HCT116 (cell line): ENCODE results near the gene SULT1B1.

Experiments used
- CTCF ChIP-seq, 3 experiments: fragments of 200-600 bp in 1 of 3; sonication (generic) in 1 of 3; IDR thresholded peaks in 2 of 3; conservative IDR thresholded peaks in 1 of 3; 2 replicates each; pipeline ENCODE4 v1.5.1; 2012 to 2017; ENCODE audit warnings: low read depth in 2 of 3, low read length in 2 of 3, antibody characterized with exemption in 1 of 3, borderline replicate concordance in 1 of 3, control low read depth in 1 of 3, mild to moderate bottlenecking in 1 of 3, mixed read lengths in 1 of 3, mixed run types in 1 of 3, moderate library complexity in 1 of 3; ENCODE audit not compliant: insufficient read depth in 1 of 3
- ELF1 ChIP-seq: IDR thresholded peaks from 2 replicates; pipeline ENCODE4 v1.6.1; 2012; ENCODE audit warnings: low read depth, borderline replicate concordance
- EZH2 ChIP-seq: fragments of 200-600 bp; sonication (generic); IDR thresholded peaks from 2 replicates; pipeline ENCODE4 v1.6.1; 2017; ENCODE audit warnings: antibody characterized with exemption, mixed run types
- FOSL1 ChIP-seq: IDR thresholded peaks from 2 replicates; pipeline ENCODE4 v1.6.1; 2012; ENCODE audit warnings: low read depth
- JUND ChIP-seq: IDR thresholded peaks from 2 replicates; pipeline ENCODE4 v1.6.1; 2012
- POLR2A ChIP-seq: IDR thresholded peaks from 2 replicates; pipeline ENCODE4 v1.7.0; 2011; ENCODE audit warnings: borderline replicate concordance; ENCODE audit not compliant: insufficient read depth, insufficient read length; ENCODE audit errors: extremely low read depth
- SRF ChIP-seq: IDR thresholded peaks from 2 replicates; pipeline ENCODE4 v1.6.1; 2012; ENCODE audit warnings: low read depth

GRCh38 chr4:69775321-69775867, 15.0 kb upstream of the SULT1B1 start:
- TF ChIP-seq ELF1, result no peak
- TF ChIP-seq SRF, result no peak
- TF ChIP-seq POLR2A, result no peak
- TF ChIP-seq EZH2, result no peak
- TF ChIP-seq CTCF (IDR thresholded peaks at IDR 0.05 in 2 of 3, conservative IDR thresholded peaks at IDR 0.05 in 1 of 3; ENCODE audit: borderline replicate concordance in 1 of 3, insufficient read depth in 1 of 3, low read depth in 2 of 3, low read length in 2 of 3), result no peak
- TF ChIP-seq FOSL1, result no peak
- TF ChIP-seq JUND, result no peak
